Stimulated activated naive B cell treated with anti-CD40 and anti-IgM and Interleukin-4, amounts not matched to agents 10 μg/mL and 1 μg/mL and 100 μg/mL, for 72 hours (primary cell): ENCODE results near the gene ZGPAT.
A peak's percentile ranks its signal among the peaks of the same experiment; 100 is the strongest.
"Not testable (repeated sequence)": the region's sequence is repeated elsewhere in the genome, so short reads cannot be mapped to it uniquely, and the experiment has no call there.

ENCODE experiments used
- ATAC-seq, 2 donors: fragments of 150-1000 bp; cut with Tn5 transposase; replicated peaks; 2 replicates each; pipeline ENCODE4 v1.10.0; 2021; ENCODE audit warnings: moderate library complexity in 1 of 2
- DNase-seq: peaks from one replicate; pipeline ENCODE4 v3.0.0; 2021
- H3K27ac Mint-ChIP-seq: one replicate; pipeline ENCODE4 v1.8.0; 2022; ENCODE audit warnings: mild to moderate bottlenecking, mixed read lengths
- H3K27me3 Mint-ChIP-seq, 2 donors: one replicate each; pipeline ENCODE4 v1.8.0; 2022; ENCODE audit warnings: mixed read lengths in 2 of 2
- H3K36me3 Mint-ChIP-seq, 2 donors: one replicate each; pipeline ENCODE4 v1.8.0; 2022; ENCODE audit warnings: mixed read lengths in 2 of 2, mild to moderate bottlenecking in 1 of 2
- H3K4me1 Mint-ChIP-seq, 2 donors: one replicate each; pipeline ENCODE4 v1.8.0; 2022; ENCODE audit warnings: mixed read lengths in 2 of 2, mild to moderate bottlenecking in 1 of 2
- H3K4me3 Mint-ChIP-seq, 2 donors: one replicate each; pipeline ENCODE4 v1.8.0; 2022; ENCODE audit warnings: mild to moderate bottlenecking in 2 of 2, mixed read lengths in 2 of 2, moderate library complexity in 1 of 2
- H3K9me3 Mint-ChIP-seq, 2 donors: one replicate each; pipeline ENCODE4 v1.8.0; 2022; ENCODE audit warnings: mixed read lengths in 2 of 2, mild to moderate bottlenecking in 1 of 2

ZGPAT gene

DNA sequence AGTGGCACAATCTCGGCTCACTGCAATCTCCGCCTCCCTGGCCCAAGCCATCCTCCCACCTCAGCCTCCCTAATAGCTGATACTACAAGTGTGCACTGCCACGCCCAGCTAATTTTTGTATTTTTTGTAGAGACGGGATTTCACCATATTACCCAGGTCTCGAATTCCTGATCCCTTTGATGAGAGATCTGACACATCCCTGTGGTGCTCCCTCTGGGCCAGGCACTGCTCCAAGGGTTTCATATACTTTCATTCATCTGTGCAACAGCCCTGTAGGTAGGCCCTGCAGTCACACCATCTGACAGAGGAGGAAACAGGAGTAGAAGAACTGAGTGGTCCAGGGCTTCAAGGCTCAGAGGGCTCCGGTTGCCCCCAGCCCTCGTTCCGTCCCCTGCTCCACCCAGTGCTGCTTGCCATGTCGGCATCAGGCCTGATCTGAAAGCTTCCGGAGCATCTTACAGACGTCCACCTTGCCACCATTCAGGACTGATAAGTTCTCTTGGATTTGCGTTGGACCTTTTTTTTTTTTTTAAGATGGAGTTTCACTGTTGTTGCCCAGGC, 3.3 kb downstream of the ZGPAT start:
- ATAC-seq (no peak), DNase-seq (no peak)
- Mint-ChIP-seq H3K27ac (peak overlapping the region; percentile 20), H3K4me1 (peaks cover 34 to 54% of the 10 kb centered on the region in 2 donors), H3K27me3 (no peaks in the 10 kb centered on the region), H3K4me3 (no peak overlapping the region), H3K36me3 (peaks cover 54 to 60% of the 10 kb centered on the region in 2 donors), H3K9me3 (peaks cover 4 to 9% of the 10 kb centered on the region in 2 donors)

DNA sequence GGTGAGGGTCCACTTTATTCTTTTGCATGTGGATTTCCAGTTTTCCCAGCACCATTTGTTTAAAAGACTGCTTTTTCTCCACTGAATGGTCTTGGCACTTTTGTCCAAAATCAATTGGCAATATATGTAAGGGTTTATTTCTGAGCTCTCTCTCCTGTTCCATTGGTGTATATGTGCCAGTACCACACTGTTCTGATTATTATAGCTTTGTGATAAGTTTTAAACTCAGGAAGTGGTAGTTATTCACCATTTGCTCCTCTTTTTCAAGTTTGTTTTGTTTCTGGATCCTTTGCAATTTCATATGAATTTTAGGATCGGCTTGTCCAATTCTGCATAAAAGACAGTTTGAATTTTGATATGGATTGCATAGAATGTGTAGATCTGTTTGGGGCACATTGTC, 4.4 kb downstream of the ZGPAT start:
- no peak for DNase-seq
- Mint-ChIP-seq H3K36me3 (peaks cover 62 to 63% of the 10 kb centered on the region in 2 donors), H3K9me3 (peaks cover 4 to 11% of the 10 kb centered on the region in 2 donors), H3K4me3 (no peak overlapping the region), H3K4me1 (peaks cover 28 to 50% of the 10 kb centered on the region in 2 donors), H3K27me3 (no peaks in the 10 kb centered on the region), H3K27ac (no peak overlapping the region)
- ATAC-seq: no peak

DNA sequence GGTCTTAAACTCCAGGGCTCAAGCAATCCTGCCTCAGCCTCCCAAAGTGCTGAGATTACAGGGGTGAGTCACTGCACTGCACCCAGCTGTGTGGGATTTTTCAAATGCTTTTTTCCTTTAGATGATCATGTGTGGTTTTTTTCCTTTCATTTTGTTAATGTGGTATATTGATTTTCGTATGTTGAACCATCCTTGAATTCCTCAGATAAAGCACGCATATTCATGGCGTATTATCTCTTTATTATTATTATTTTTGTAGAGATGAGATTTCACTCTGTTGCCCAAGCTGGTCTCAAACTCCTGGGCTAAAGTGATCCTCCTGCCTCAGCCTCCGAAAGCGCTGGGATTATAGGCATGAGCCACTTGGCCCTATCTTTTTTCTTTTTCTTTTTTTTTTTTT, 7.0 kb downstream of the ZGPAT start:
- Mint-ChIP-seq H3K27me3 (no peaks in the 10 kb centered on the region), H3K9me3 (peaks cover 4 to 17% of the 10 kb centered on the region in 2 donors), H3K36me3 (peaks cover 80 to 81% of the 10 kb centered on the region in 2 donors), H3K4me3 (no peak overlapping the region), H3K4me1 (peaks cover 19 to 39% of the 10 kb centered on the region in 2 donors), H3K27ac (no peak overlapping the region)
- ATAC-seq: no peak
- no peak for DNase-seq

DNA sequence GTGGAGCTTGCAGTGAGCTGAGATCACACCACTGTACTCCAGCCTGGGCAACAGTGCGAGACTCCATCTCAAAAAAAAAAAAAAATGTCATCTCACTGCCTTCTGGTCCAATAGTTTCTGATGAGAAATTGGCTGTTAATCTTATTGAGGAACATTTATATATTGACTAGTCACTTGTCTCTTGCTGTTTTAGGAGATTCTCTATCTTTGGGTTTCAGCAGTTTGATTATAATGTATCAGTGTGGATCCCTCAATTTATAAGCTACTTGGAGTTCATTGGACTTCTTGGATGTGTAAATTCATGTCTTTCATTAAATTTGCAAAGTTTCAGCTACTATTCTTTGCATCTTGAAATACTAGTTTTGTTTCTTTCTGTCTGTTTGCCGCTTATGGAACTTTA, 11.2 kb downstream of the ZGPAT start:
- DNase-seq (no peak), ATAC-seq (no peak)
- H3K4me3 Mint-ChIP-seq: no peak overlapping the region
- peak overlapping the region; percentile 37 for H3K27ac Mint-ChIP-seq
- H3K27me3 Mint-ChIP-seq: no peaks in the 10 kb centered on the region
- peaks cover 0 to 14% of the 10 kb centered on the region in 2 donors for H3K9me3 Mint-ChIP-seq
- peaks cover 10 to 21% of the 10 kb centered on the region in 2 donors for H3K4me1 Mint-ChIP-seq
- peaks cover 71 to 74% of the 10 kb centered on the region in 2 donors for H3K36me3 Mint-ChIP-seq

DNA sequence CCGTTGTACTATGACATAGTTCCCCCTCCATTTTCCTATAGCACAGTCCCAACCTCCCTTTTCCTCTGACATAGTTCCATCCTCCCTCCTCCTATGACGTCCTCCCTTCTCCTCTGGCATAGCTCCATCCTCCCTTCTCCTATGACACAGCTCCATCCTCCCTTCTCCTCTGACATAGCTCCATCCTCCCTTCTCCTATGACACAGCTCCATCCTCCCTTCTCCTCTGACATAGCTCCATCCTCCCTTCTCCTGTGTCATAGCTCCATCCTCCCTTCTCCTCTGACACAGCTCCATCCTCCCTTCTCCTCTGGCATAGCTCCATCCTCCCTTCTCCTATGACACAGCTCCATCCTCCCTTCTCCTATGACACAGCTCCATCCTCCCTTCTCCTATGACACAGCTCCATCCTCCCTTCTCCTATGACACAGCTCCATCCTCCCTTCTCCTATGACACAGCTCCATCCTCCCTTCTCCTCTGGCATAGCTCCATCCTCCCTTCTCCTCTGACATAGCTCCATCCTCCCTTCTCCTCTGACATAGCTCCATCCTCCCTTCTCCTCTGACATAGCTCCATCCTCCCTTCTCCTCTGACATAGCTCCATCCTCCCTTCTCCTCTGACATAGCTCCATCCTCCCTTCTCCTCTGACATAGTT, 15.3 kb downstream of the ZGPAT start:
- Mint-ChIP-seq H3K36me3 (peaks cover 57 to 64% of the 10 kb centered on the region in 2 donors), H3K27ac (peak overlapping the region; percentile 7)
- ATAC-seq: not testable (repeated sequence)

DNA sequence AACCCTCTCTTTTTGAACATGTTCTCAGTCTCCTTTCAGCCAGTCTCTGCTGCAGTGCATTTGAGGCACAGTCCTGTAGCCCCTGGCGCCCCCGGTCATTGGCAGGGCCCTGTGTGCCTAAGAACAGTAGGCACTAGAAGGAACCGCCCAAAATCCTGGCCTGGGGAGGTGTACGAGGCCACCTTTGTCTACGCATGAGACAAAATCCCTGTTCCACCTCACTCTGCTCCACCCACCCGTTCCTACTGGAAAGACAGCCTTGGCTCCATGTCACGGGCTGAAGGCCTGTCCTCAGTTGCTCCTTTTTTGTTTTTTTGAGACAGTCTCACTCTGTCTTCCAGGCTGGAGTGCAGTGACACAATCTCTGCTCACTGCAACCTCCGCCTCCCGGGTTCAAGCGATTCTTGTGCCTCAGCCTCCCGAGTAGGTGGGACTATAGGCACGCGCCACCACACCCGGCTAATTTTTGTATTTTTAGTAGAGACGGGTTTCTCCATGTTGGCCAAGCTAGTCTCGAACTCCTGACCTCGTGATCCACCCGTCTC, 22.4 kb downstream of the ZGPAT start:
- H3K27ac Mint-ChIP-seq, H3K9me3 Mint-ChIP-seq, DNase-seq, ATAC-seq, H3K27me3 Mint-ChIP-seq, H3K4me3 Mint-ChIP-seq: not testable (repeated sequence)
- H3K36me3 Mint-ChIP-seq: peaks cover 33 to 45% of the 10 kb centered on the region in 2 donors
- peaks cover 22 to 36% of the 10 kb centered on the region in 2 donors for H3K4me1 Mint-ChIP-seq

More for the DNA sequence above, 15.3 kb downstream of the ZGPAT start:
- DNase-seq, H3K27me3 Mint-ChIP-seq, H3K4me3 Mint-ChIP-seq: not testable (repeated sequence)
- Mint-ChIP-seq H3K9me3 (peaks cover 3 to 11% of the 10 kb centered on the region in 2 donors), H3K4me1 (peaks cover 7 to 22% of the 10 kb centered on the region in 2 donors)

DNA sequence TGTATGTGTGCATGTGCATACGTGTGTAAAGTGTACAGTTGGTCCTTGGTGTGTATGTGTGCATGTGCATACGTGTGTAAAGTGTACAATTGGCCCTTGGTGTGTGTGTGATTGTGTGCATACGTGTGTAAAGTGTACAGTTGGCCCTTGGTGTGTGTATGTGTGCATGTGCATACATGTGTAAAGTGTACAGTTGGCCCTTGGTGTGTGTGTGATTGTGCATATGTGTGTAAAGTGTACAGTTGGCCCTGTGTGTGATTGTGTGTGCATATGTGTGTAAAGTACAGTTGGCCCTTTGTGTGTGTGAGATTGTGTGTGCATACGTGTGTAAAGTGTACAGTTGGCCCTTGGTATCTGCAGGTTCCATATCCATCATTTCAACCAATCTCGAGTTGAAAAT, 23.6 kb downstream of the ZGPAT start:
- peaks cover 35 to 48% of the 10 kb centered on the region in 2 donors for H3K36me3 Mint-ChIP-seq
- H3K4me1 Mint-ChIP-seq: peaks cover 29 to 47% of the 10 kb centered on the region in 2 donors
- DNase-seq (no peak), ATAC-seq (no peak)
- no peaks in the 10 kb centered on the region for H3K9me3 Mint-ChIP-seq
- H3K27ac Mint-ChIP-seq: no peak overlapping the region
- no peak overlapping the region for H3K4me3 Mint-ChIP-seq
- H3K27me3 Mint-ChIP-seq: no peaks in the 10 kb centered on the region

DNA sequence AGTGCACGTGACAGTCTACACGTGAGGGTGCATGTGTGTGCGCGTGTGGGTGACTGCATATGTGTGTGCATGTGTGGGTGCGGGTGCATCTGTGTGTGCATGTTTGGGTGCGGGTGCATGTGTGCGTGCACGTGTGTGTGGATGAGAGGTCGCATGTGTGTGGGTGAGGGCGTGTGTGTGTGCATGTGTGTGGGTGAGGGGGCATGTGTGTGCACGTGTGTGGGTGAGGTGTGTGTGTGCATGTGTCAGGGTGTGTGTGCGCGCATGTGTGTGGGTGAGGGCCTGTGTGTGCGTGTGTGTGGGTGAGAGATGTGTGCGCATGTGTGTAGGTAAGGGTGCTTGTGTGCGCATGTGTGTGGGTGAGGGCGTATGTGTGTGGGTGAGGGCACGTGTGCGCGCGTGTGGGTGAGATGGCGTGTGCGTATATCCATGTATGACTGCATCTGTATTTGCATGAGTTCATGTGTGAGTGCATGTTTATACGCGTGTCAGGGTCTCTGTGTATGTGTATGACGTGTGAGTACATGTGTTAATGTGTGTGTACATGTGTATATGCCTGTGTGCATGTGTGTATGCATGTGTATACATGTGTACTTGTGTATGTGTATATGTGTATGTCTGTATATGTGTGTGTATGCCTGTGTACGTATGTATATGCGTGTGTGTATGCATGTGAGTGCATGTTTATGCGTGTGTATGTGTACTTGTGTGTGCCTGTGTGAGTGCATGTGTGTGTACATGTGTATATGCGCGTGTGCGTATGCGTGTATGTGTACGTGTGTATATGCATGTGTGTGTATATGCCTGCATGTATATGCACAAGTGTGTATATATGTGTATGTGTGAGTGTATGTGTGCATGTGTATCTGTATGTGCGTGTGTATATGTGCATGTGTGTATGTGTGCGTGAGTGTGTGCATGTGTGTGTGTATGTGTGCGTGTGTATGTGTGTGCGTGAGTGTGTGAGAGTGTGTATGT, 24.6 kb downstream of the ZGPAT start:
- no peaks in the 10 kb centered on the region for H3K27me3 Mint-ChIP-seq
- peaks cover 28 to 41% of the 10 kb centered on the region in 2 donors for H3K36me3 Mint-ChIP-seq
- H3K4me1 Mint-ChIP-seq: peaks cover 34 to 48% of the 10 kb centered on the region in 2 donors
- no peak overlapping the region for H3K27ac Mint-ChIP-seq
- no peak for DNase-seq
- no peak for ATAC-seq
- no peak overlapping the region for H3K4me3 Mint-ChIP-seq
- no peaks in the 10 kb centered on the region for H3K9me3 Mint-ChIP-seq

DNA sequence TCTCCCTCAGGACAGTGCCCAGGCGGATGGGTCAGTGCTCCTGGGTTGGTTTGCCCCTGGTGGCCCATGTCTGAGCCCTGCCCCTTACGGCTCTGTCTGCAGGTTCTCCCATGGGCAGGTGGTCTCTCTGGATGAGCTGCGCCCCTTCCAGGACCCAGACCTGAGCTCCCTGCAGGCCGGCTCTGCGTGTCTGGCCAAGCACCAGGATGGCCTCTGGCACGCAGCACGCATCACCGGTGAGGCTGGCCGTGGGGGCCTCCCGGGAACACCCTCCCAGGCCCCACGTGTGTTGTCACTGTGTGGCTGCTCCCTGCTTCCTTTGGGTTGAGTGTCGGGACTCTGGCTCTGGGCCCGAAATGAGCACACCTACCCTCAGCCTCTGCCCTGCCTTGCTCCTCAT, 25.3 kb downstream of the ZGPAT start:
- Mint-ChIP-seq H3K27ac (no peak overlapping the region), H3K27me3 (no peaks in the 10 kb centered on the region), H3K9me3 (no peaks in the 10 kb centered on the region), H3K4me3 (no peak overlapping the region), H3K4me1 (peaks cover 34 to 44% of the 10 kb centered on the region in 2 donors), H3K36me3 (peaks cover 28 to 41% of the 10 kb centered on the region in 2 donors)
- DNase-seq: no peak
- no peak for ATAC-seq

DNA sequence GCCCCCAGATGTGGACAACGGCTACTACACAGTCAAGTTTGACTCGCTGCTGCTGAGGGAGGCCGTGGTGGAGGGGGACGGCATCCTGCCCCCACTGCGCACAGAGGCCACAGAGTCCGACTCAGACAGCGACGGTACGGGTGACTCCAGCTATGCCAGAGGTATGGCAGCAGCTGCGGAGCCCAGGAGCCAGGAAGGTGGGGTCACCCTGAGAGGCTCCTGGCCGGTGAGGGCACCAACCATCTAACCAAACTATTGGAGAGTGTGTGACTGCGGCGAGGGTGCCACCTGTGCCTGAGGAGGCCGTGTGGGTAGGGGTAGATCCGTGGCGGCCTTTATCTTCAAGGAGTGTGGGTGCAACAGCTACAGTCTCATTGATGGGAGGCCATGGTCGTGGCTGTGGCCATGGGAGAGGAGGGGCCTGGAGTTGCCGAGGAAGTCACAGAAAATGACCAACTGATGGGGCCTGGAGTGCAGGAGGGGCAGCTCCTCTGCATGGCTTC, 25.8 kb downstream of the ZGPAT start:
- no peak overlapping the region for H3K4me3 Mint-ChIP-seq

DNA sequence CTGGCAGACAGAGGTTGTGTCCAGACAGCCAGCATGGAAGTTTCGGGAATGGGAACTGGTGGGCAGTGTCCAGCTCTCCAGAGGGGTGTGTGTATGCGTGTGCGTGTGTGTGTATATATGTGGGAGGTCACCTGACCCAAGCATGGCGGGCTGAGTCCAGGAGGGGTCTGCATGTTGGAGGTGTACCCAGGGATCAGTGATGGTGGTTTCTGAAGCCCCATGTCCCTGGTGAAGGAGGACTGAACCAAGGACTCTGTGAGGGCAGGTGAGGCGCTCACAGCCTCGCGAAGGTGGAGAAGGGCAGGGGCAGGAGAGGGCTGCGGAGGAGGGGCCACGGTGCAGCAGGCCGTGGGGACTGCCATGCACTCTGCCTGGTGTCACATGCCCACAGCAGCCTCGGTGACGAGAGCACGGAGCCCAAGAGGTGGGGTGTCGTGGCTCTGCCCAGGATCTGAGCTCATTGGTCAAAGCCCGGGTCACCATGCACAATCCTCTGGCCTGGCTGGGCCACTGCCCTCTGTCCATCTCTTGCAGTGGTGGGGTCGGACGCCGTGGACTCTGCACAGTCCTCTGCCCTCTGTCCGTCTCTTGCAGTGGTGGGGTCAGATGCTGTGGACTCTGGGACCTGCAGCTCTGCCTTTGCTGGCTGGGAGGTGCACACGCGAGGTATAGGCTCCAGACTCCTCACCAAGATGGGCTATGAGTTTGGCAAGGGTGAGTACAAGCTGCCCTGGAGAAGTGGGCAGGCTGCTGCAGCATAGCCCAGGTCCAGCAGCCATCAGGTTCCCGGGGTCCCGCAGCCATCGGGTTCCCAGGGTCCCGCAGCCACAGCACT, 26.5 kb downstream of the ZGPAT start:
- no peak for ATAC-seq
- Mint-ChIP-seq H3K4me3 (no peak overlapping the region), H3K27ac (peak overlapping the region; percentile 73), H3K27me3 (no peaks in the 10 kb centered on the region), H3K9me3 (no peaks in the 10 kb centered on the region), H3K4me1 (peaks cover 29 to 40% of the 10 kb centered on the region in 2 donors), H3K36me3 (peaks cover 24 to 32% of the 10 kb centered on the region in 2 donors)
- no peak for DNase-seq

More for the DNA sequence above, 25.8 kb downstream of the ZGPAT start:
- H3K27me3 Mint-ChIP-seq: no peaks in the 10 kb centered on the region
- no peak for ATAC-seq
- H3K36me3 Mint-ChIP-seq: peaks cover 24 to 36% of the 10 kb centered on the region in 2 donors
- no peaks in the 10 kb centered on the region for H3K9me3 Mint-ChIP-seq
- no peak for DNase-seq
- H3K27ac Mint-ChIP-seq: no peak overlapping the region
- peaks cover 33 to 44% of the 10 kb centered on the region in 2 donors for H3K4me1 Mint-ChIP-seq

DNA sequence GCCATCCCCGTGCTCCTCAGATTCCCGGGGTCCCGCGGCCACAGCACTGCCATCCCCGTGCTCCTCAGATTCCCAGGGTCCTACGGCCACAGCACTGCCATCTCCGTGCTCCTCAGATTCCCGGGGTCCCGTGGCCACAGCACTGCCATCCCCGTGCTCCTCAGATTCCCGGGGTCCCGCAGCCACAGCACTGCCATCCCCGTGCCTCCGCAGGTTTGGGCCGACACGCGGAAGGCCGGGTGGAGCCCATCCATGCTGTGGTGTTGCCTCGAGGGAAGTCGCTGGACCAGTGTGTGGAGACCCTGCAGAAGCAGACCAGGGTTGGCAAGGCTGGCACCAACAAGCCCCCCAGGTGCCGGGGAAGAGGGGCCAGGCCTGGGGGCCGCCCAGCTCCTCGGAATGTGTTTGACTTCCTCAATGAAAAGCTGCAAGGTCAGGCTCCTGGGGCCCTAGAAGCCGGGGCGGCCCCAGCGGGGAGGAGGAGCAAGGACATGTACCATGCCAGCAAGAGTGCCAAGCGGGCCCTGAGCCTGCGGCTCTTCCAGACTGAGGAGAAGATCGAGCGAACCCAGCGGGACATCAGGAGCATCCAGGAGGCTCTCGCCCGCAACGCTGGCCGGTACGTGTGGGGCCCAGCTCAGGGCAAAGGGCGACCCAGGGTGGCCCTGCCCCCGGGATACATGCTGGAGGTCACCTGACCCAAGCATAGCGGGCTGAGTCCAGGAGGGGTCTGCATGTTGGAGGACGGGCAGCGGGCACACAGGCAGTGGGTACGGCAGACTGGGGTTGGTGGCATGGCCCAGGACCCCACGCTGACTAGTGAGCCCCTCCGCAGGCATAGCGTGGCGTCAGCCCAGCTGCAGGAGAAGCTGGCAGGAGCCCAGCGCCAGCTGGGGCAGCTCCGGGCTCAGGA, 27.4 kb downstream of the ZGPAT start:
- Mint-ChIP-seq H3K4me1 (peaks cover 25 to 36% of the 10 kb centered on the region in 2 donors), H3K27me3 (no peaks in the 10 kb centered on the region), H3K27ac (no peak overlapping the region), H3K36me3 (peaks cover 24 to 29% of the 10 kb centered on the region in 2 donors), H3K9me3 (no peaks in the 10 kb centered on the region), H3K4me3 (peak overlapping the region in 1 of 2 donors; percentile 26)
- no peak for DNase-seq
- no peak for ATAC-seq
